ENCODE measurements around the gene FALEC.

GRCh38 chr1:150472601-150473200, 42.9 kb upstream of the FALEC start:
- TF ChIP-seq CTCF (IDR thresholded peaks at IDR 0.05), result no peak
- TF ChIP-seq POLR2A (IDR thresholded peaks at IDR 0.05), result no peak

Data from right lobe of liver (tissue), 4 donors.